Measurements from ENCODE around the gene SFMBT2.

- no peak for TF ChIP-seq POLR2A (IDR thresholded peaks at IDR 0.05)
- TF ChIP-seq, protein P1, sequence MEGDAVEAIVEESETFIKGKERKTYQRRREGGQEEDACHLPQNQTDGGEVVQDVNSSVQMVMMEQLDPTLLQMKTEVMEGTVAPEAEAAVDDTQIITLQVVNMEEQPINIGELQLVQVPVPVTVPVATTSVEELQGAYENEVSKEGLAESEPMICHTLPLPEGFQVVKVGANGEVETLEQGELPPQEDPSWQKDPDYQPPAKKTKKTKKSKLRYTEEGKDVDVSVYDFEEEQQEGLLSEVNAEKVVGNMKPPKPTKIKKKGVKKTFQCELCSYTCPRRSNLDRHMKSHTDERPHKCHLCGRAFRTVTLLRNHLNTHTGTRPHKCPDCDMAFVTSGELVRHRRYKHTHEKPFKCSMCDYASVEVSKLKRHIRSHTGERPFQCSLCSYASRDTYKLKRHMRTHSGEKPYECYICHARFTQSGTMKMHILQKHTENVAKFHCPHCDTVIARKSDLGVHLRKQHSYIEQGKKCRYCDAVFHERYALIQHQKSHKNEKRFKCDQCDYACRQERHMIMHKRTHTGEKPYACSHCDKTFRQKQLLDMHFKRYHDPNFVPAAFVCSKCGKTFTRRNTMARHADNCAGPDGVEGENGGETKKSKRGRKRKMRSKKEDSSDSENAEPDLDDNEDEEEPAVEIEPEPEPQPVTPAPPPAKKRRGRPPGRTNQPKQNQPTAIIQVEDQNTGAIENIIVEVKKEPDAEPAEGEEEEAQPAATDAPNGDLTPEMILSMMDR (IDR thresholded peaks at IDR 0.05 in 8 of 11, conservative IDR thresholded peaks at IDR 0.05 in 3 of 11), result no peak
These were observed 32.2 kb upstream of the SFMBT2 start for GRCh38 chr10:7443036-7443435.

All from spleen (tissue), 7 donors.